HG02981 (cell line): ENCODE measurements around the gene FGF18.

Experiments
- ATAC-seq: cut with Tn5 transposase; IDR thresholded peaks from one replicate; pipeline ENCODE4 v1.9.1; 2021; ENCODE audit warnings: mild to moderate bottlenecking, moderate library complexity; ENCODE audit not compliant: unreplicated experiment

The FGF18 gene

GRCh38 chr5:171438738-171439137 lies 19.3 kb downstream of the FGF18 start:
- ATAC-seq = no peak

- ATAC-seq = no peak
Measured at GRCh38 chr5:171441246-171441791, 21.9 kb downstream of the FGF18 start.

GRCh38 chr5:171442287-171443042 lies 23.0 kb downstream of the FGF18 start:
- no peak for ATAC-seq

GRCh38 chr5:171444582-171444981 lies 25.1 kb downstream of the FGF18 start:
- no peak for ATAC-seq

- ATAC-seq = no peak
Measured at GRCh38 chr5:171445644-171446516, 26.4 kb downstream of the FGF18 start.

- no peak for ATAC-seq
Measured at GRCh38 chr5:171447226-171447625, 27.8 kb downstream of the FGF18 start.

- ATAC-seq = no peak
Measured at GRCh38 chr5:171449426-171449825, 30.0 kb downstream of the FGF18 start.

- no peak for ATAC-seq
Measured at GRCh38 chr5:171450423-171451331, 31.2 kb downstream of the FGF18 start.

GRCh38 chr5:171451421-171451820 lies 32.0 kb downstream of the FGF18 start:
- ATAC-seq = no peak

GRCh38 chr5:171453056-171453725 lies 33.7 kb downstream of the FGF18 start:
- ATAC-seq = no peak

GRCh38 chr5:171453988-171454387 lies 34.5 kb downstream of the FGF18 start:
- no peak for ATAC-seq

GRCh38 chr5:171454549-171454948 lies 35.1 kb downstream of the FGF18 start:
- no peak for ATAC-seq

GRCh38 chr5:171455522-171455921 lies 36.1 kb downstream of the FGF18 start:
- no peak for ATAC-seq

GRCh38 chr5:171457208-171457981 lies 37.9 kb downstream of the FGF18 start:
- no peak for ATAC-seq

GRCh38 chr5:171459839-171460238 lies 40.4 kb downstream of the FGF18 start:
- no peak for ATAC-seq

- no peak for ATAC-seq
Measured at GRCh38 chr5:171462136-171462927, 42.9 kb downstream of the FGF18 start.

GRCh38 chr5:171462928-171463861 lies 43.7 kb downstream of the FGF18 start:
- no peak for ATAC-seq

- no peak for ATAC-seq
Measured at GRCh38 chr5:171463862-171464229, 44.4 kb downstream of the FGF18 start.
